Putamen (tissue), 1 donor: ENCODE data around the gene FDX2.

Experiments used
- DNase-seq: peaks from one replicate; pipeline ENCODE4 v3.0.0-alpha.2; 2016; ENCODE audit warnings: low spot score

The FDX2 gene

GRCh38 chr19:10332965-10333757, 17.3 kb upstream of the FDX2 start, which contains the start of gene RAVER1:
Gene RAVER1, minus strand, starts transcription at chr19:10333529. Its CDS starts 22 bp downstream, at chr19:10333507.
- peak; percentile 97 for DNase-seq

- no peak for DNase-seq
Observed at GRCh38 chr19:10332158-10332964, 16.5 kb upstream of the FDX2 start.

- no peak for DNase-seq
Observed at GRCh38 chr19:10329555-10329954, 13.7 kb upstream of the FDX2 start.

- DNase-seq = no peak
Observed at GRCh38 chr19:10328558-10329429, 13.0 kb upstream of the FDX2 start.

- DNase-seq = no peak
Observed at GRCh38 chr19:10327793-10328192, 12.0 kb upstream of the FDX2 start.

- no peak for DNase-seq
Observed at GRCh38 chr19:10325732-10326131, 9.9 kb upstream of the FDX2 start.

- no peak for DNase-seq
Observed at GRCh38 chr19:10321874-10322835, 6.3 kb upstream of the FDX2 start.

GRCh38 chr19:10321417-10321797, 5.6 kb upstream of the FDX2 start:
- no peak for DNase-seq

GRCh38 chr19:10320602-10321416, 5.0 kb upstream of the FDX2 start:
- no peak for DNase-seq

GRCh38 chr19:10318807-10319682, 3.2 kb upstream of the FDX2 start:
- DNase-seq = no peak

GRCh38 chr19:10317857-10318462, 2.1 kb upstream of the FDX2 start:
- DNase-seq = no peak

- no peak for DNase-seq
Observed at GRCh38 chr19:10317045-10317856, 1.4 kb upstream of the FDX2 start.

GRCh38 chr19:10316229-10317044, 622 bp upstream of the FDX2 start:
- no peak for DNase-seq

- DNase-seq = no peak
Observed at GRCh38 chr19:10309423-10309822, 6.4 kb downstream of the FDX2 start, which contains the start of gene ZGLP1. Gene ZGLP1, minus strand, starts transcription at chr19:10309815.

- no peak for DNase-seq
Observed at GRCh38 chr19:10306327-10306726, 9.5 kb downstream of the FDX2 start.

GRCh38 chr19:10305139-10305806, 10.5 kb downstream of the FDX2 start:
- DNase-seq = peak; percentile 74
